SH-SY5Y (cell line): ENCODE results near the gene C4orf51.

Experiments used
- GATA2 ChIP-seq: IDR thresholded peaks from 2 replicates; pipeline ENCODE4 v1.6.1; 2011; ENCODE audit warnings: mild to moderate bottlenecking, low read depth, low read length
- GATA3 ChIP-seq: IDR thresholded peaks from 2 replicates; pipeline ENCODE4 v1.6.1; 2011; ENCODE audit warnings: low read depth, mild to moderate bottlenecking, low read length, moderate library complexity

The C4orf51 gene

DNA sequence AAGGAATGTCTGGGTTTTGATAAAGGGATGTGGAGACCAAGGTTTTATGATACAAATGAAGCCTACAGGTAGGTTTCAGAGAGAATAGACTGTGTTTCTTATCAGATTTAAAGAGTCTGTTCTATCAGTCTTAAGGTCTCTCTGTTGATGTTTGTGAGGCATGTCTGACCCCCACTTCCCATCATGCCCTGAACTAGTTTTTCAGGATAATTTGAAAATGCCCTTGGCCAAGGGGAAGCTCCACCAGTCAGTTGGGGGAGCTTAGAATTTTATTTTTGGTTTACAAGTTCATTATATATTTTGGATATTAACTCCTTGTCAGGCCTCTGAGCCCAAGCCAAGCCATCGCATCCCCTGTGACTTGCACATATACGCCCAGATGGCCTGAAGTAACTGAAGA lies 18.6 kb downstream of the C4orf51 start:
- no peak for TF ChIP-seq GATA2
- TF ChIP-seq GATA3 = no peak

DNA sequence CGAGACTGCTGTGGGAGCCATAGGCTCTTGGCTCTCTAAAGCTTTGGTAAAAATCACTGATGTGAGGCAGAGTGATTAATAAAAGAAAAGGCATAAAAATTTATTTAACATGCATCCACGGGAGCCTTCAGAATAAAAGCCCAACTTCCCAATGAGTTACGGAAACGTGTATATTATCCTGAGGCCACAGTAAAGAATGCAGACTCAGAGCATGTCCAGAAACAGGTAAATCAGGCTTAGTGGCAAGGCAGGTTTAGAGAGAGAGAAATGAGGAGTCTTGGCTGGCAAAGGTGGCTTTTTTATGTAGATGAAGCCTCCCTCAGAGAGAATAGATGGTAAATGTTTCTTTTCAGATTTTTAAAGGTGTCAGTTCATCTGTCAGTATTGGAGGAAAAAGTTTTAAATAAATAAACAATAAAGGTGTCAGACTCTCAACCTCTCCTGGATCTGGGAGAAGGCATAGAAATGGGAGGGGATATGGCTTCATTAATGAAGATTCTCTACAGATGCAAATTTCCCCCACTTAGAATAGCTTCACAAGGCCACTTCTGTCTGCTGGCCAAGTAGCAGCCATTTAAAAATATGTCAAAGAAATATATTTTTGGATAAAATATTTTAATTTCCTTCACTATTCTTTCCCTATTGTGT lies 24.0 kb downstream of the C4orf51 start:
- TF ChIP-seq GATA2 = no peak
- no peak for TF ChIP-seq GATA3

DNA sequence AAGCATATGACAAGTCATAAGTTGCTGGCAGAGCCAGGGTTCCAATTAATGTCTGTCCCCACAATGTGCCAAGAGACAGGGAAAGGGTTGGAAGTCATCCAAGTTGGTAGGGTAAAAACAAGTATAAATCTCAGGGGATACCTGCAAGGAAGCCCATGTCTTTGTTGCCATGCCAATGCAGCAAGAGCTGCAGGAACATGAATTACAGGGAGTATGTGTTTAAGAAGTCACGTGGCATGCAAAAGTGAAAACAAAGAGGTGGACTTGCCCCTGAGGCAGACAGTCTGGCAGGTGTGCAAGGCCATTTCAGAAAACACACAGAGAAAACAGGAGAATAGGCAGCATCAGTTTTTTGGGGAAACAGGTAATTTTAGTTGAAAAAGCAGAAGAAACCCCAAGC lies 29.4 kb downstream of the C4orf51 start:
- no peak for TF ChIP-seq GATA2
- TF ChIP-seq GATA3 = no peak

DNA sequence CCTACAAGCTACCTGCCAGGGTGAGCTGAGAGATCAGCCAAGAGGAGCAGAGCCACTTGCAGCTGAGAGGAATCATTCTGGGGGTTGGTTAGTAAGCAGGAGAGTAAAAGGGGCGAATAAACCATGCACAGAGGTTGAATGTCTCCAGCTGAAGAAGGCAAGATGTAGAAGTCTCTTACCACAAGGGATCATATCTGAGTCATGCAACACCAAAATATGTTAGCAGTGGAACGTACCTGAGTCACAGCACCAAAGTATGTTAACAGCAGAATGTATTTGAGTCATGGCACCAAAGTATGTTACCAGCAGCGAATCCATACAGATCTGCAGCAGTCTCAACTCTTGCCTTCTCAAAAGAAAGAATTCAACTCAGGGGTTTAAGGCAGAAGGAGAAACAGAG lies 29.9 kb downstream of the C4orf51 start:
- TF ChIP-seq GATA3 = no peak
- no peak for TF ChIP-seq GATA2

DNA sequence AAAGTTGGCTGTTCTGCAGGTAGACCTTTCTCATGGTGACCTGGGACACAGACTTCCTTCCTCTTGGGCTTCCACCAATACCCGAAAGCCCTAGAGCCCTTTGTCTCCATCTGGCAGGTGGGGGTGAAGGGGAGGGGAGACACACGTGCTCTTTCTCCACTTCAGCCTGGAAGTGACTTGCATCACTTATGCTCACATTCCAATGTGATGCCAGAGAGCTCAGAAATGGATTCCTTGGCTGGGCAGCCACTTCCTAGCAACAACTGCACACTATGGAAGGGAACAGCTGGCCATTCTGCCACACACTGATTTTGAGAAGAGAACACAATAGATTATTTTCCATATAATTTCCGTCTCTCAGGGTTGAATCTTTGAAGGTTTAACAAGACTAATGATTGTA lies 36.3 kb downstream of the C4orf51 start:
- no peak for TF ChIP-seq GATA3
- no peak for TF ChIP-seq GATA2

DNA sequence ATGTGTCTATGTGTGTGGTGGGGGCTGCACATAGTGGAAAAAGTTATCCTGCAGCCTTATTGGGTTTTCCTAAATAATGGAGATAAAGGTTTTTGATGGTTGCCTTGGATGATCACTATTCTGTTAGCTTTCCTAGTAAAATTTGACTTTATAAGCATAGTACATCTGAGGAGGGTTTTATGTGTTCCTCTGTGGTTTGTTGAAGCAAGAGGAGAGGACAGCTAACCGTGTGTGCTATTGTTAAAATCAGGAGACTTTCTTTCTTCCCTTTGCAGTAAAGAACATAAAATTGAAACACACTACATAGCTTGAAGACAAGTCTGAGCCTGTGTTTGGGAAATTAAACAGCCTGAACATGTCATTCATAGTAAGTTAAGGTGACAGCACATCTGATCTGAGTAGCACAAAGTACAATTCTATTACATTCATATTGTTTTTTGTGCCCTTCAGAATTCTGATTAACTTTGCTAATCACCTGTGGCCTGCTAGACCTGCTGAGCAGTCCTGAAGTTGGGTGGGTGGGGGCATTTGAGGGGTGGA lies 36.8 kb downstream of the C4orf51 start:
- TF ChIP-seq GATA3 (no peak), GATA2 (no peak)

DNA sequence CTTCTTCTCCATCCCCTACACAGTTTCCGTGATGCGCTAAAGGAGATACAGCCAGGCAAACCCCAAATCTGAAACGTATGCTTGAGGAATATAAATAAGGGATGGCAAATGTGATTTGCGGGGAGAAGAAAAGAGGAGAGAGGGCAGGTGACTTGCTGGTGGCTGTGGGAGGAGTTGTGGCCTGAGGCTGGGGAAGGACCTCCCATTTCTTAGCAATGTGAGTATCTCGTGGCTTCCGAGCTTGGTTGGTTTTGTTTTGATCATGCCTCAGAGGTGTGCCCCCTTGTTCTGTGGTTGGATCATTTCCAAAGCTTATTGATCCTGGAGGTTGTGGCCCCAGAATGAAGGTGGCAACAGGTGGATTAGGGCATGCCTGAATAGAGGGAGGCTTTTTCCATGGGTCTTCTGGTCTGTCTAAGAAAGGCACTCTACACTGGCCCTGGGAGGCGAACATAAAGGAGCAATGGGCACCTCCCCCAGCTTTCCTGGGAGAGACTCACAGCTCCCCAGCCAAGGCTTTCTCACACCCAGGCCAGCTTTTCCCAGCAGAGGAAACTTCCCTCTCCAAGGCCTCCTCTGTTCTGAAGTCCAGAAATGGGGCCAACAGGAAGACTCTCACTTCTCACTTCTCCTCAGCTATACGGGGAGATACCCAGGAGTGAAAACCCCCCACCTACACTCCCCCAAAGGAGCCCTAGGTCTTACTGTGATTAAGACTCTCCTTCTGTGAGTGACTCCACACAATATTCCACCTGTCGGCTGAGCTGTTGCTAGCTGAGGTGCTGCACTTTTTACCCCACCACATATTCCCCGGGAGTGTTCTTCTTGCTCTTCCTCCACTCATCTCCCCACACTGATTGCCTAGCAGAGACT lies 40.0 kb downstream of the C4orf51 start:
- TF ChIP-seq GATA3 (no peak), GATA2 (no peak)

DNA sequence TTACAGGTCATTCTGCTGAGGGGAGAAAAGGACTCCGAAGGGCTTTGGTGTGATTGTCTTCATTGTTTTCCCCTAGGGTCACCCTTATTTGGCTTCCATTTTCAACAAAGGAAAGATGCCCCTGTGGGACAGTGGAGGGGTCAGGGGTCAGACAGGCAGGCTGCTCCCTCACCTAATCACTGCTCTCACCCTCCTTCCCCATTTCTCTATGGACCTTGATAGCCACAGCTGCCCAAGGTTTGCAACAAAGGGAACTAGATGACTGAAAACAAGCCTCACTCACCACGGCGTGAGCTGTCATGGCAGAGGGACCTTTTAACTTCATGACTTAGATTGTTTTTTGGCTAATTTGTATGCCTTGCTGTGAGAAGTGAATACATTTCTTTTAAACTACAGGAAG lies 40.7 kb downstream of the C4orf51 start:
- no peak for TF ChIP-seq GATA3
- no peak for TF ChIP-seq GATA2

DNA sequence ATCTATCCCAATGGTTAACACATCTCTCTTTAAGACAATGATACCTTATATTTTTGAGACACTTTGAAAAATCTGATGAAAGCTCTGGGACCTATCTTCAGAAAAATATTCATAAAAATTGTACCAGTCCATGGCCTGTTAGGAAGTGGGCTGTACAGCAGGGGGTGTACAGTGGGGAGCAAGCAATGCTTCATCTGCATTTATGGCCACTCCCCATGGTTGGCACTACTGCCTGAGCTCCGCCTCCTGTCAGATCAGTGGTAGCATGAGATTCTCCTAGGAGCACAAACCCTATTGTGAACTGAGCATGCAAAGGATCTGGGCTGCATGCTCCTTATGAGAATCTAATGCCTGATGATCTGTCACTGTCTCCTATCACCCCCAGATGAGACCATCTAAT lies 42.6 kb downstream of the C4orf51 start:
- TF ChIP-seq GATA2 (no peak), GATA3 (no peak)

DNA sequence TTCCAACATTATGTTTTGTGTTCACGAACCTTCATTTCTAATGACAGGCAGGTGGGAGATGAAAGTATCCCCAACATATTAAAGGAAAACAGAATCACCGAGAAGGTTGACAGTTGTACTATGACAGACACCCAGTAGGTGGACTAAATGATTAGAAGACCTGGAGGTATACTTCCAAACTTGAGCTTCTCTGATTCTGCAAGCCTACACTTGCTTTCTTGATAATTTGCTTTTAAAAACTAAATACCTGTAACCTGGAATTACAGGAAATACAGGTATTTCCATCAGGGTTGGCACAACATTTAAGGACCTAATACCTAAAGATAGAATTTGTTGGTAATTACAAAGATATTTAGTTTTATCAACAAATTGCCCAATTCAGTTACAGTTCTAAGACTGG lies 43.4 kb downstream of the C4orf51 start:
- TF ChIP-seq GATA2 = no peak
- TF ChIP-seq GATA3 = no peak

DNA sequence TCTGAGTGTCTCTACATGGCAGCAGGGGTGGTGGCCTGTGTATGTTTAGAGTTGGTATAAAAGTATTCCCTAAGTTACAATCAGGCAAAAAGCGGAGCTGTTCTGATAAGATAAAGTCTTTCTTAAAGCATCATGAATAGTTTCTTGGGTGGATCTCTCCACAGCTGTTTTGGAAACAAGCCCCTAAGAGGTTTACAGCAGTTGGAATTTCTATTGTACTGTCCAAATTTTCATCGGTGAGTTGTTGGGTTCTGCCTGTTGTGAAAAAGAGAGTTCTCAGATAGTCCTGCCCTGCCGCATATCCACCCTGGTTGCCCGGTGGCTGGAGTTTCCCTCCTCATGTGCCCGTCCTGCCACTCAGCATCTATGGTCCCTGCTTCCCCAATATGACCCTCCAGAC lies 50.1 kb downstream of the C4orf51 start:
- TF ChIP-seq GATA2 (no peak), GATA3 (no peak)

DNA sequence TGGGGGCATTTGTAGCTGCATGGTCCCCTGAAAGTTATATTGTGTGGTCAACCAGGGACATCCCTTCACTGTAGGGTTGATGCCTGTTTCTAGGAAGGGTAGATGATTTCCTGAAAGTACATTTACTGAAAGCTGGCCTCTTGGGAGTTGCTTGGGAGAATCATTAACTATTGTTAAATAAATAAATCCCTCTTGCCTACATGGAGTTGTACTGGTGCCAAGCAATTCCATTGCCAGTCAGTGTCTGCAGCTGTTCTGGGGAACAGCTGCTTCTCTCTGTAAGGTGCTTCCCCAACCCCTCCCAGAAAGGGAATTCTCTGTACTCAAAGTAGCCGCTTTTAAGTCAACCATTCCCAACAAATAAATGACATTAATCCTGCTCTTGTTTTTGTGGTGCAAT lies 51.1 kb downstream of the C4orf51 start:
- no peak for TF ChIP-seq GATA2
- no peak for TF ChIP-seq GATA3

DNA sequence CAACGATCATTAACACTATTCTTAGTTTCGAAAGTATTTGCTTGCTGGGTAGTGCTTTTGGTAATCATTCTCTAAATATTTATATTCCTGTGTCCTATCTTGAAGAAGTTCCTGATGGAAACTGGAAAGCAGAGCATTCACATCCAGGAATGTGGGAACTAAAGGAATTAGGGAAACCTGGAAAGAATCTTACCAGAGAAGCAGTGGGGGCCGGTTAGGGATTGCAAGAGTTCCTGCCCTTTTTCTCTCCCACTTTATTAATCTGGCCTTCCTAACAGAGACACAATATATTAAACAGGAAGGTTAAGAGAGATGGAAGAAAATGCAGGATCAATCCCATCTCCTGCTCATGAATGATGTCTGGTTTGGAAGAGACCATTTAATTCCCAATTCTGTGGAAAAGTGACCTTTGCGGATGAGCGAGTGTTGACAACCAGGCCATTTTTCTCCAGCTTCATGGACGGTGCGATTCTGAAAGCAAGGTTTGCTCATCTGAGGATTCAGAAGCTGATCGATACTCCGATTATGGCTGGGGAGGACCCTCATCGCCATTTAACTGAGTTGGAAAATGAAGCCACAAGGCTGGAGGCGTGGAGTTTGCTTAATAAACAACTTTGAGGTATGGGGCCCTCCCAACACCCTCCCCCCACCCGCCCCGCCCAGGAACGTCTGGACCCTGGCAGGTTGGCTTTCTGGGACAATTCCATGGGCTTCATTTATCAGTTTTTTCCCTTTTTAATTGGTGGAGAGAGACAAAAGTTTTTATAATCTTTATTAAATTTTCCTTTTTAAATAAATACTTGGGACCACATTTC lies 52.3 kb downstream of the C4orf51 start:
- TF ChIP-seq GATA3 (no peak), GATA2 (no peak)

DNA sequence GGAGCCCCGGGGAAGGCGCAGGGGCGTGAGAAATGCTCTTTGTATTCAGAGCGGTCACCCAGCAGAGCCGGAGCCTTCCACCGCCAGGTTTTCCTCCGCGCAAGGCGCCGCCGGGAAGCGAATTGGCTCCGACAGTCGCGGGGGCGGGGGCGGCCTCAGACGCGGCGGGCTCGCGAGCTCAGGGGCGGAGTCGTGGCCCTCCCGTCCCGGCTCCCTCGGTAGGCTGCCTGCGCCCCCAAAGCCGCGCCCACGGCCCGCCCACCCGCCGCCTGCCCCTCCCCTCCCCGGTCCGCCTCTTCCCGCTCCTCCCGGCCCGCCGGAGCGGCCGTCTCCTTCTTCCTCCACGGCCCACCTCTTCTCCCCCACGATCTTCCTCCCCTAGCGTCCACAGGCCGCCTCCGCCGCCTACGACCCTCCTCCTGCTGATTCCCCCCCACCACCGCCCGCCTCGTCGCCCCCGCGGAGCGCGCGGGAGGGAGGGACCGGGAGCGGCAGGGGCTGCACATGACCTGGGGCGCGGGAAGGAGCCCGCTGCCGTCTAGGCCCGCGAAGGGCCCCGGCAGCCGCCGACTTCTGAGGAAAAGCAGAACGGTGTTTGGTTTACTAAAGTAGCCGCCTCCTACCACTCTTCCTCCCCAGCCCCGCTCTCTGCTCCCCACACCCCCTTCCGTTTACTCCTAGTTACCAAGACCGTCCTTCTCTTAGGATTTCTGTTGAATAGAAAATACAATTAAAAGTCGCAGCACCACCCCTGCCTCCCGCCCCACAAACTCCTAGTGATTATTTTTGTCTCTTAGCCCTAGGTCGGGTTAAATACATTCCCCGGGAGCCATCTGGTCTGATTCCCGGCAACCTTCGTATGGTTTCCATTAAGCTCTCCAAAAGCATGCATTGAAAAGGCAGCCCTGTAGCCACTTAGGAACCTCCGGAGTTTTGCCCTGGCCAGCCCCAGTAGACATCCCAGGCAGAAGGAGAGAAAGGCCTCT lies 53.2 kb downstream of the C4orf51 start:
- no peak for TF ChIP-seq GATA2
- no peak for TF ChIP-seq GATA3
